ENCODE data around the gene LYRM4.
A peak's percentile ranks its signal among the peaks of the same experiment; 100 is the strongest.

The LYRM4 gene

GRCh38 chr6:5266423-5266822, 5.7 kb upstream of the LYRM4 start:
- H3K27me3 Mint-ChIP-seq = no peaks in the 10 kb centered on the region
- no peaks in the 10 kb centered on the region for H3K9me3 Mint-ChIP-seq
- peaks cover 35% of the 10 kb centered on the region for H3K4me1 Mint-ChIP-seq
- no peak overlapping the region for H3K4me3 Mint-ChIP-seq
- peaks cover 15% of the 10 kb centered on the region for H3K36me3 Mint-ChIP-seq
- peak overlapping the region; percentile 61 for H3K27ac Mint-ChIP-seq
- no peak for ATAC-seq

- Mint-ChIP-seq H3K27ac (peak overlapping the region; percentile 100), H3K27me3 (no peaks in the 10 kb centered on the region), H3K4me1 (peaks cover 54% of the 10 kb centered on the region), H3K36me3 (peaks cover 21% of the 10 kb centered on the region), H3K4me3 (peak overlapping the region; percentile 89), H3K9me3 (no peaks in the 10 kb centered on the region)
- no peak for ATAC-seq
Observed at GRCh38 chr6:5261545-5262109, 877 bp upstream of the LYRM4 start.

GRCh38 chr6:5260111-5260620, 584 bp downstream of the LYRM4 start:
- Mint-ChIP-seq H3K9me3 (no peaks in the 10 kb centered on the region), H3K27me3 (no peaks in the 10 kb centered on the region), H3K4me1 (peaks cover 44% of the 10 kb centered on the region), H3K36me3 (peaks cover 18% of the 10 kb centered on the region), H3K4me3 (peak overlapping the region; percentile 89), H3K27ac (peak overlapping the region; percentile 100)
- peak; percentile 90 for ATAC-seq

GRCh38 chr6:5259428-5259827, 1.3 kb downstream of the LYRM4 start:
- Mint-ChIP-seq H3K9me3 (no peaks in the 10 kb centered on the region), H3K27me3 (no peaks in the 10 kb centered on the region), H3K36me3 (peaks cover 25% of the 10 kb centered on the region), H3K4me1 (peaks cover 39% of the 10 kb centered on the region), H3K27ac (peak overlapping the region; percentile 100), H3K4me3 (peak overlapping the region; percentile 89)
- ATAC-seq = no peak

GRCh38 chr6:5257400-5257799, 3.4 kb downstream of the LYRM4 start:
- H3K36me3 Mint-ChIP-seq = peaks cover 31% of the 10 kb centered on the region
- H3K4me3 Mint-ChIP-seq = no peak overlapping the region
- no peak overlapping the region for H3K27ac Mint-ChIP-seq
- no peak for ATAC-seq
- H3K27me3 Mint-ChIP-seq = no peaks in the 10 kb centered on the region
- peaks cover 43% of the 10 kb centered on the region for H3K4me1 Mint-ChIP-seq
- no peaks in the 10 kb centered on the region for H3K9me3 Mint-ChIP-seq

- Mint-ChIP-seq H3K4me1 (peaks cover 44% of the 10 kb centered on the region), H3K36me3 (peaks cover 36% of the 10 kb centered on the region), H3K4me3 (no peak overlapping the region), H3K27ac (no peak overlapping the region), H3K9me3 (no peaks in the 10 kb centered on the region), H3K27me3 (no peaks in the 10 kb centered on the region)
- ATAC-seq = no peak
Observed at GRCh38 chr6:5256952-5257351, 3.8 kb downstream of the LYRM4 start.

GRCh38 chr6:5250911-5251310, 9.8 kb downstream of the LYRM4 start:
- Mint-ChIP-seq H3K4me3 (no peak overlapping the region), H3K27ac (no peak overlapping the region), H3K27me3 (no peaks in the 10 kb centered on the region), H3K36me3 (peaks cover 40% of the 10 kb centered on the region), H3K9me3 (no peaks in the 10 kb centered on the region), H3K4me1 (peaks cover 20% of the 10 kb centered on the region)
- no peak for ATAC-seq

GRCh38 chr6:5250451-5250850, 10.3 kb downstream of the LYRM4 start:
- no peaks in the 10 kb centered on the region for H3K9me3 Mint-ChIP-seq
- H3K27ac Mint-ChIP-seq = no peak overlapping the region
- H3K4me1 Mint-ChIP-seq = peaks cover 22% of the 10 kb centered on the region
- ATAC-seq = no peak
- no peak overlapping the region for H3K4me3 Mint-ChIP-seq
- H3K36me3 Mint-ChIP-seq = peaks cover 45% of the 10 kb centered on the region
- no peaks in the 10 kb centered on the region for H3K27me3 Mint-ChIP-seq

- H3K36me3 Mint-ChIP-seq = peaks cover 43% of the 10 kb centered on the region
- H3K27ac Mint-ChIP-seq = no peak overlapping the region
- no peak overlapping the region for H3K4me3 Mint-ChIP-seq
- H3K9me3 Mint-ChIP-seq = no peaks in the 10 kb centered on the region
- no peaks in the 10 kb centered on the region for H3K27me3 Mint-ChIP-seq
- peaks cover 22% of the 10 kb centered on the region for H3K4me1 Mint-ChIP-seq
- no peak for ATAC-seq
Observed at GRCh38 chr6:5249451-5250122, 11.2 kb downstream of the LYRM4 start.

- ATAC-seq = no peak
- no peak overlapping the region for H3K4me3 Mint-ChIP-seq
- H3K4me1 Mint-ChIP-seq = peaks cover 22% of the 10 kb centered on the region
- H3K27ac Mint-ChIP-seq = no peak overlapping the region
- H3K9me3 Mint-ChIP-seq = no peaks in the 10 kb centered on the region
- H3K36me3 Mint-ChIP-seq = peaks cover 45% of the 10 kb centered on the region
- H3K27me3 Mint-ChIP-seq = no peaks in the 10 kb centered on the region
Observed at GRCh38 chr6:5248302-5249098, 12.2 kb downstream of the LYRM4 start.

GRCh38 chr6:5247201-5247600, 13.5 kb downstream of the LYRM4 start:
- no peak overlapping the region for H3K4me3 Mint-ChIP-seq
- no peaks in the 10 kb centered on the region for H3K27me3 Mint-ChIP-seq
- H3K9me3 Mint-ChIP-seq = no peaks in the 10 kb centered on the region
- H3K36me3 Mint-ChIP-seq = peaks cover 38% of the 10 kb centered on the region
- ATAC-seq = no peak
- peaks cover 17% of the 10 kb centered on the region for H3K4me1 Mint-ChIP-seq
- H3K27ac Mint-ChIP-seq = no peak overlapping the region

GRCh38 chr6:5246141-5247097, 14.3 kb downstream of the LYRM4 start:
- Mint-ChIP-seq H3K36me3 (peaks cover 30% of the 10 kb centered on the region), H3K9me3 (no peaks in the 10 kb centered on the region), H3K4me1 (peaks cover 17% of the 10 kb centered on the region), H3K27me3 (no peaks in the 10 kb centered on the region), H3K27ac (no peak overlapping the region), H3K4me3 (no peak overlapping the region)
- ATAC-seq = no peak

GRCh38 chr6:5243069-5243468, 17.7 kb downstream of the LYRM4 start:
- Mint-ChIP-seq H3K27me3 (no peaks in the 10 kb centered on the region), H3K4me3 (no peak overlapping the region), H3K27ac (no peak overlapping the region), H3K4me1 (peaks cover 11% of the 10 kb centered on the region), H3K9me3 (no peaks in the 10 kb centered on the region), H3K36me3 (peaks cover 50% of the 10 kb centered on the region)
- no peak for ATAC-seq

GRCh38 chr6:5241252-5241651, 19.5 kb downstream of the LYRM4 start:
- Mint-ChIP-seq H3K27ac (no peak overlapping the region), H3K4me1 (peaks cover 5% of the 10 kb centered on the region), H3K9me3 (no peaks in the 10 kb centered on the region), H3K27me3 (no peaks in the 10 kb centered on the region), H3K36me3 (peaks cover 47% of the 10 kb centered on the region), H3K4me3 (no peak overlapping the region)
- no peak for ATAC-seq

- Mint-ChIP-seq H3K4me1 (peaks cover 11% of the 10 kb centered on the region), H3K36me3 (peaks cover 38% of the 10 kb centered on the region), H3K9me3 (no peaks in the 10 kb centered on the region), H3K27me3 (no peaks in the 10 kb centered on the region), H3K4me3 (no peak overlapping the region), H3K27ac (no peak overlapping the region)
- no peak for ATAC-seq
Observed at GRCh38 chr6:5238336-5238735, 22.4 kb downstream of the LYRM4 start.

Measured in stimulated activated memory B cell treated with anti-CD40 and anti-IgM and Interleukin-4, amounts not matched to agents 10 μg/mL and 1 μg/mL and 100 μg/mL, for 72 hours (primary cell).